UCSD-AML1 (cell line): ENCODE measurements around the gene RNU1-1.
A peak's percentile ranks its signal among the peaks of the same experiment; 100 is the strongest.
"Not testable (repeated sequence)": the region's sequence is repeated elsewhere in the genome, so short reads cannot be mapped to it uniquely, and the experiment has no call there.

Source experiments
- DNase-seq: peaks from one replicate; lab custom pipeline; 2025; ENCODE audit not compliant: unreplicated experiment; lab: John Stamatoyannopoulos, UW

RNU1-1 gene

DNA sequence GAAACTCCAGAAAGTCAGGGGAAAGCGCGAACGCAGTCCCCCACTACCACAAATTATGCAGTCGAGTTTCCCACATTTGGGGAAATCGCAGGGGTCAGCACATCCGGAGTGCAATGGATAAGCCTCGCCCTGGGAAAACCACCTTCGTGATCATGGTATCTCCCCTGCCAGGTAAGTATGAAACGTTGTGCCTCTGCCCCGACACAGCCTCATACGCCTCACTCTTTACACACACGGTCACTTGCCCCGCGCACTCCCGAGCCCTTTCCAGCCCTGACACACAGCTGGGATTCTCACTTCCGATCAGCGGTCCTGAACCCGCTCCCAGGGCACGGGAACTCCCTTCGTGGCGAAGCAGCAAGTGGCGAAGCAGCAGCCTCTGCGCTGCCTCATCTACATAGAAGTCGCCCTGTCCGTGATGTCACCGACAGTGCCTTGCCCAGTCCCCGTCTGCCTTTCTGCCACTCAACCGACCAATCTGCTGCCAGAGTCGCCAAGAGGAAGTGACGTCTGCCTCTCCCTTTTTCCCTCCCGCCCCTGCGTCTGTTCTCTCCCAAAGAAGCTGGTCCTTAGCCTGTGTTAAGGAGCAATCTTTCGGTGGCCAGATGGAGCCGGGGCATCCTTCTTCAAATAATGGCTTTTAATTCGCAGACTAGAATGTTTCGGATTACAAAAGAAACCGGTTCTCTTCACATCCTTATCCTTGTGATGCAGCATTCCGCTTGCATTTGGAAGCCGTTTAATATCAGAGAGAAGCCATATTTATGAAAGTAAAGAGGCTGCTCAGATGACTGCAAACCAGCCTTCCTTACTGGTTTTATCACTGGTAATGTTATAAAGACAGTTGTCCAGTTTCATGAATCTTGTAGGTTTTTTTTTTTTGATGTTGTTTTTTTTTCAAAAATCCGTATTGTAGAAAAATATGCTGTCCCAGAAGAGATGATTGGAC lies at the start of gene RNU1-1:
RNU1-1 (minus strand) TSS at position 179 of the 949 bp plus-strand sequence.
- peak; percentile 82 for DNase-seq

GRCh38 chr1:16561035-16561434 lies 47.0 kb upstream of the RNU1-1 start:
- DNase-seq, result not testable (repeated sequence)

- not testable (repeated sequence) for DNase-seq
Measured at GRCh38 chr1:16560498-16560897, 46.4 kb upstream of the RNU1-1 start.

DNA sequence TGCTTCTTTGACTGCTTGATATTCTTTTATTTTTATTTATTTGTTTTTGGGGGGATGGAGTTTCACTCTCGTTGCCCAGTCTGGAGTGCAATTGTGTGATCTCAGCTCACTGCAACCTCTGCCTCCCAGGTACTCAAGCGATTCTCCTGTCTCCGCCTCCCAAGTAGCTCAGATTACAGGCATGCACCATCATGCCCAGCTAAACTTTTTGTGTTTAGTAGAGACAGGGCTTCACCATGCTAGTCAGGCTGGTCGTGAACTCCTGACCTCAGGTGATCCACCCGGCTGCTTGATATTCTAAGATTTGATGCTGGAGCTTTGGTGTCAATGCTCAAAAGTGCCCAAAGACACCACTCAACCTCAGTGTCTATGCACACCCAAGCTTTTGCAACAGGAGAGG lies 45.6 kb upstream of the RNU1-1 start:
- DNase-seq, result not testable (repeated sequence)

DNA sequence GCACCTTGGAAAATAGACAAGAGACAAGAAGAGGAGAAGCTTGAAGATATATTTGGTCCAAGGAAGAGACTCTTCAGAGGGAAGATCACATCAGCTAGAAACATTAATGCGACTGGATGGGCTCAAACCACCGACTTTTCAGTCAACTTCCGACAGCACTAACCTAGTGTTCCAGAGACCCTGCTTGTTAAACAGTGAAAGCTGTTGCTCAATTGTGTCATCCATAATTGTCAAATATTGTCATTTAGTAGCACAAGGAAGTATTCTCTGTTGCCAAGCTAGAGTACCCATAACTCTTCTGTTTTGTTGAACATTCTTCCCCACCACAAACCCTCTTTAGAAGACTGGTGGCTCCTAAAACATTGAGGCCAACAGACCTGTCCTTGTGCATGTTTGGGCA lies 42.9 kb upstream of the RNU1-1 start:
- not testable (repeated sequence) for DNase-seq

DNA sequence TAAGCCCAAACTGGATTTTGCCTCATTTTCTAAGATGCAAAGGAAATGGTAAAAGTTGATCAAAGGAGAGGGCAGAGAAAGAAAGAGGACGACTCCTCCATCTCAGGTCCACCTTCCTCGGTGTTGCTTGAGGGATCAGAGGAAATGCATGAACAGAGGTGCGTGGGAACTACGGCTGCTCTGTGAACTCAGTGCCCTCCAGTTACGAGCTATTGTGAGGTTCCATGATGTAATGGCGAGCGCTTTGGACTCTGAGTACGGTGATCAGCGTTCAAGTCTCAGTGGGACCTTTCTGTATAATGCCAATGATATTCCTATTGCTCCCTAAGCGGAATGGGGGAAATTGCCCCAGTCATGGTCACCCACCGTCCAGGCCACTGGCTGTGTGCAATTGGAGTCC lies 39.2 kb upstream of the RNU1-1 start:
- DNase-seq, result not testable (repeated sequence)

DNA sequence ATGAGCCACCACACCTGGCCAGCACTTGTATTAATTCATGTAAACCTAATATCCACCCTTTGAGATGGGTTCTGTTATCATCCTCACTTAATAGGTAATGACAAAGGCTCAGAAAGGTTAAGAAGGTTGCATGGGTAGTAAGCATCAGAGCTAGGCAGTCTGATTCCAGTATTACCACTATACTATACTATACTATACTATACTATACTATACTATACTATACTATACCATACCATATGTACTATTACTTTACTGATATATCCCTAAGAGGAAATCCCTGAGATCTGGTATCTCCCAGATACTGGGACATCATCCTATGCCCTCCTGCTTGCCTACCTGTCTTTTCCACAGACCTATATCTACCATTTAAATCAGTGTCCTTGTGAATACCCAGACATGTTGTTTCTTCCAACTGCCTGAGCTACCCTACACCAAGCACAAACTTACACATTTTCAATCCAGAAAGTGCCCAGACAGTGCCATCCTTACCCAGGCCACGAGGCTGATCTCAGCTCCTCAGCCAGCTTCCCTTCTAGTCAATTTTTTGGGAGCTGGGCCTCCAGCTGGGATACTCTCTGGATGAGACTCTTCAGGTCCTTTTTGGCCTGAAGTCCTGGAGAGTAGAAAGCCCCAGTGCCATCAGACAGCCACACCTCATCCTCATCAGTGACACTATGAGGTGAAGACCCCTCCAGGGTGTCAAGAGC lies 36.3 kb upstream of the RNU1-1 start:
- DNase-seq, result not testable (repeated sequence)

DNA sequence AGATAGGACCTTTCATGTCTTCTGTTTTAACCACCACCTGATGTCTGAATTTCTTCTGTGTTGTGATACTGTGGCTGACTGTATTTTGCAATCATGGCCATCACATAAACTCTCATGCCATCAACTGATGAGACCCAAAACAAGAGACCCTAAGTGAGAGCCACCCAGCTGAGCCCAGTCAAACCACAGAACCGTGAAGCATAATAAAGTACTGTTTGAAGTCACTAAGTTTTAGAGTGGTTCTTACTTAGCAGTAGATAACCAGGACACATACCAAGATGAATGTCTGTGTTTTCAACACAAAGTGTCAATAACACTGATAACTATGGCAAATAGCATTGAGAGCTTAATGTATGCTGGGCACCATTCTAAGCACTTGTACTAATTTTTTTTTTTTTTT lies 35.5 kb upstream of the RNU1-1 start:
- not testable (repeated sequence) for DNase-seq

GRCh38 chr1:16547502-16548241 lies 33.6 kb upstream of the RNU1-1 start:
- DNase-seq, result not testable (repeated sequence)

- peak; percentile 16 for DNase-seq
Measured at GRCh38 chr1:16545682-16546095, 31.6 kb upstream of the RNU1-1 start.

- peak; percentile 23 for DNase-seq
Measured at GRCh38 chr1:16540421-16540893, 26.4 kb upstream of the RNU1-1 start.

GRCh38 chr1:16537528-16537927 lies 23.4 kb upstream of the RNU1-1 start:
- DNase-seq, result not testable (repeated sequence)

GRCh38 chr1:16536796-16537195 lies 22.7 kb upstream of the RNU1-1 start:
- DNase-seq, result not testable (repeated sequence)

- not testable (repeated sequence) for DNase-seq
Measured at GRCh38 chr1:16535898-16536297, 21.8 kb upstream of the RNU1-1 start.

GRCh38 chr1:16535487-16535886 lies 21.4 kb upstream of the RNU1-1 start:
- not testable (repeated sequence) for DNase-seq

DNA sequence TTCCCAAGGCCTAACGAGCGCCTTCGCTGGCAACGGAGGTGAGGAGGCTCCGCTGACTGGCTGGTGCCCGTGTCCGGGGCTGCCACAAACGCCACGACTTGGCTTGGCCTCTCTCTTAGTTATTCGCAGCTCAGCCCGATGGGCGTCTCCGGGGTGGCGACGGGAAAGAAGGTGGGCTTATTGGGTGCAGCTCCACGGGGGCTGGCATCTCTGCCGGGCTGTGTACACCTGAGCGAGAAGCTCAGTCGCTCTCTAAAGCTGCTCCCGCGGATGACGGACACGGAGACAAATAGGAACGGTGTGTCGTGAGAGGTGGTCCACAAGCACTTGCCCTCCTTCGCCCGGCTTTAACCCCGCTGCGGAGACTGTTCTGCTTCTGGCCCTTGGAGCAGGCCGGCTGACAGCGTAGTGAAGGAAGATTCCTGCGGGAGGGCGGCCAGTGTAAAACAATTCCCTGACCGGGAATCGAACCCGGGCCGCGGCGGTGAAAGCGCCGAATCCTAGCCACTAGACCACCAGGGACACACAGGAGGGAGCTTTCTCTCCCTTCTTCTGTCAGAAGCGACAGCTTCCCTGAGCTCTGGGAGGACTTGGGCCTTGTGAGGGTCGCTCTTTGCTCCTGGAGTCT lies 20.9 kb upstream of the RNU1-1 start:
- DNase-seq, result not testable (repeated sequence)

DNA sequence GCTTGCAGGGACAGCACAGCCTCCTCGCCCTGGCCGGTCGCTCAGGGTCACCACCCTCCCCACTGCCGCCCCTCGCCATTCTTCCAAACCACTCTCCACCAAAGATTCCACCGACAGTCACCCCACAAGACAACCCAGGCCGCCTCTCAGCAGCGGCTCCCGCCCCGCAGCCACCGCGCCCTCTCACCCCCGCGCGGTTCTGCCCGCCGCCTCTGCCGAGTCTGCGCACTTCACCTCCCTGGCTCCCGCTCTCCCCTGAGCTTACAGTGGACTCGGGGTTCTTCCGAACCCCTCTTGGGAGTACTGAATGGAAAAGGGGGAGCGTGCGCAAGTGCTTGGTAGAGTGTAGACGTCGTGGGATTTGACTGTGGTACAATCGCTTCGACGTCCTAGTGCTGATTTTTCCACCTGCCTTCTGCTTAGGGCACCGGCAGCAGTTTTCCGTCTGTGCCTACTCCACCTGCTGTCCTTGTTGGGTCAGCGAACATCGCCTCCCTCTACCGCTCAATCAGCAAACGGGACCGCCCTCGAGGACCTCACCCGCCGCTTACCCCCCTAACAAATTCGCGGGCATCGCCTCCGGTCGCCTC lies 20.2 kb upstream of the RNU1-1 start:
- DNase-seq, result not testable (repeated sequence)

DNA sequence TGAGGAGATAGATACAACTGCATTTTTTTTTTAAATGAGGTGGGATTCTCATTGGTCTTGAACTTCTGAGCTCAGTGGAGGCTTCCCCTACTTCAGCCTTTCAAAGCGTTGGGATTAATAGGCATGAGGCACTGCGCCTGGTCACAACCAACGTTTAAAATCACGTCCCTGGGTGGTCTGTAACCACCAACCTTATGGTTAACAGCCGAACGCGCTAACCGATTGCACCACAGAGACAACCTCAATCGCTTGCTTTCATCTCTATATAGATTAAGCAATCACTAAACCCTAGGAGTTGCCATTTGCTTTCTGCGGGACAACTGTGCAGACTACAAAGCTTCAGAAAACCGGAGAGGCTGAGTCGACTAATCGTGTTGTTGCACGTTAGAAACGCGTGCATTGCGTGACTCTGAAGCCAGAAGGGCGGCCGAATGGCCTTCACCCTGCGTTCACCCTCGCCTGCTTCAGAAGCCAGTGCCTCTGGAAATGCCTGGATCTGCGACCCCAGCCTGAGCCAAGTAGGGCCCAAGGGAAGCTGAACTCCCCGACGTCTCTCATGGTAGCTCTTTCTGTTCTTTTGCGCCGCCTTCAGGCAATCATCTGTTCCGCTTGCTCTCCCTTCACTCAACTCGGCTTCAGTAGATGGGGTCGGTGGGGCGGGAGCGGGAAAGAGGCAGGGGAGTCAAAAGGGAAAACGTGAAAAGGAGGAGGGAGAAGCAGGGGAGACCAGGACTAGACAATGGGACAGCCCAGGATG lies 18.3 kb upstream of the RNU1-1 start:
- DNase-seq, result not testable (repeated sequence)

GRCh38 chr1:16528338-16528737 lies 14.3 kb upstream of the RNU1-1 start:
- DNase-seq, result not testable (repeated sequence)
